Endothelial cell of umbilical vein (primary cell): Measurements from ENCODE around the gene IRF6. TPM values are rescaled to one million over a fixed set of nuclear protein-coding genes. Genes with fewer than 3 reads are reported as not detected.

Experiments
- BruUV-seq: library from RNA; stranded (reverse); fragments of 400-500 nt; replicated peaks from 2 replicates; lab custom pipeline; 2021; lab: Mats Ljungman, UMichigan
- CTCF ChIA-PET: fragments of 300-600, 350-600 bp; sonication (Branson Sonifier 250); formaldehyde crosslinking; loops from one replicate; lab custom pipeline; 2021; ENCODE audit warnings: antibody characterized with exemption, inconsistent platforms; lab: Charles Lee
- POLR2A ChIA-PET: fragments of 300-600, 350-600 bp; sonication (Branson Sonifier 250); formaldehyde crosslinking; loops from one replicate; lab custom pipeline; 2021; ENCODE audit warnings: antibody characterized with exemption, inconsistent platforms; lab: Charles Lee
- DNase-seq: peaks from one replicate; pipeline ENCODE4 v3.0.0-alpha.2; 2011; ENCODE audit warnings: low read depth, low spot score
- FAIRE-seq: peaks from 2 replicates; lab custom pipeline; 2011; peaks lifted over from hg19 to GRCh38; lab: Jason Lieb, UNC
- H2AFZ ChIP-seq: 2 replicates; pipeline ENCODE4 v1.6.0; 2012; ENCODE audit warnings: low read depth, low read length, control low read depth, inconsistent platforms
- H3K27ac ChIP-seq: 2 replicates; pipeline ENCODE4 v1.5.1; 2011; ENCODE audit warnings: low read depth, mild to moderate bottlenecking, control low read depth, low read length, moderate library complexity; ENCODE audit not compliant: insufficient read depth
- H3K27me3 ChIP-seq, 2 experiments: 2 replicates each; pipeline versions ENCODE4 v1.6.0 to v1.6.1; 2011; ENCODE audit warnings: low read length in 2 of 2, mixed read lengths in 1 of 2; ENCODE audit not compliant: control insufficient read depth in 2 of 2, insufficient read depth in 2 of 2
- H3K36me3 ChIP-seq, 2 experiments: 2 replicates in 1 of 2; 3 replicates in 1 of 2; pipeline ENCODE4 v1.5.1; 2011; ENCODE audit warnings: low read length in 2 of 2, mild to moderate bottlenecking in 1 of 2, moderate library complexity in 1 of 2; ENCODE audit not compliant: control insufficient read depth in 2 of 2, insufficient read depth in 2 of 2; ENCODE audit errors: extremely low read depth in 1 of 2
- H3K4me1 ChIP-seq: 3 replicates; pipeline ENCODE4 v1.5.1; 2011; ENCODE audit warnings: mild to moderate bottlenecking, low read length; ENCODE audit not compliant: control insufficient read depth, insufficient read depth; ENCODE audit errors: extremely low read depth
- H3K4me2 ChIP-seq: 2 replicates; pipeline ENCODE4 v1.6.1; 2011; ENCODE audit warnings: low read length, control low read depth, mixed read lengths; ENCODE audit not compliant: insufficient read depth
- H3K4me3 ChIP-seq, 3 experiments: fragments of 200-600 bp in 1 of 3; sonication (generic), shearing (Covaris generic) in 1 of 3; replicated peaks in 1 of 3; 2 replicates each; pipeline ENCODE4 v1.5.1; 2011 to 2016; ENCODE audit warnings: control low read depth in 3 of 3, low read length in 3 of 3, mild to moderate bottlenecking in 2 of 3, inconsistent platforms in 1 of 3, low read depth in 1 of 3, moderate library complexity in 1 of 3; ENCODE audit not compliant: insufficient read depth in 1 of 3
- H3K79me2 ChIP-seq: 2 replicates; pipeline ENCODE4 v1.6.0; 2012; ENCODE audit warnings: low read length, inconsistent platforms; ENCODE audit not compliant: control insufficient read depth, insufficient read depth
- H3K9ac ChIP-seq: replicated peaks from 2 replicates; pipeline ENCODE3; 2011; ENCODE audit warnings: low read length, control low read depth; ENCODE audit not compliant: insufficient read depth; ENCODE audit errors: extremely low read depth
- H3K9me1 ChIP-seq: replicated peaks from 3 replicates; pipeline ENCODE4 v1.6.0; 2011; ENCODE audit warnings: mild to moderate bottlenecking, low read length; ENCODE audit not compliant: control insufficient read depth, insufficient read depth; ENCODE audit errors: extremely low read depth
- H3K9me3 ChIP-seq: replicated peaks from 2 replicates; pipeline ENCODE4 v1.5.1; 2012; ENCODE audit warnings: low read length, inconsistent platforms; ENCODE audit not compliant: control insufficient read depth, insufficient read depth
- H4K20me1 ChIP-seq: replicated peaks from 2 replicates; pipeline ENCODE3; 2011; ENCODE audit warnings: mild to moderate bottlenecking, low read length; ENCODE audit not compliant: control insufficient read depth, insufficient read depth; ENCODE audit errors: extremely low read depth
- CTCF ChIP-seq, 2 donors: IDR thresholded peaks; 1 replicate in 1 of 2; 2 replicates in 1 of 2; pipeline ENCODE4 v1.5.1; 2011; ENCODE audit warnings: low read length in 2 of 2, mild to moderate bottlenecking in 2 of 2, moderate library complexity in 2 of 2, control low read depth in 1 of 2, inconsistent platforms in 1 of 2, low read depth in 1 of 2; ENCODE audit not compliant: insufficient read depth in 1 of 2; ENCODE audit errors: extremely low read depth in 1 of 2
- EZH2 ChIP-seq: IDR thresholded peaks from 2 replicates; pipeline ENCODE4 v1.6.1; 2012; ENCODE audit warnings: borderline replicate concordance, low read depth, mild to moderate bottlenecking, moderate library complexity, low read length, inconsistent platforms; ENCODE audit not compliant: severe bottlenecking
- FOS ChIP-seq: IDR thresholded peaks from 2 replicates; pipeline ENCODE4 v1.6.1; 2011; ENCODE audit warnings: mild to moderate bottlenecking, low read length, moderate library complexity, borderline replicate concordance; ENCODE audit not compliant: insufficient read depth
- GATA2 ChIP-seq: IDR thresholded peaks from 2 replicates; pipeline ENCODE4 v1.7.0; 2011; ENCODE audit warnings: low read depth, mild to moderate bottlenecking, moderate library complexity, mixed read lengths, low read length; ENCODE audit not compliant: insufficient read length, insufficient read depth
- JUN ChIP-seq: IDR thresholded peaks from 2 replicates; pipeline ENCODE4 v1.6.1; 2011; ENCODE audit warnings: borderline replicate concordance, low read depth; ENCODE audit not compliant: insufficient read length, insufficient read depth
- MAX ChIP-seq: IDR thresholded peaks from 2 replicates; pipeline ENCODE4 v1.6.1; 2011; ENCODE audit not compliant: insufficient read depth, insufficient read length
- MYC ChIP-seq: IDR thresholded peaks from one replicate; pipeline ENCODE4 v1.6.1; 2011; ENCODE audit warnings: mild to moderate bottlenecking, low read depth, low read length
- POLR2A ChIP-seq: IDR thresholded peaks from 2 replicates; pipeline ENCODE4 v1.6.1; 2012; ENCODE audit warnings: low read depth, mild to moderate bottlenecking, control low read depth, low read length
- POLR2AphosphoS5 ChIP-seq: IDR thresholded peaks from 2 replicates; pipeline ENCODE4 v1.6.1; 2012; ENCODE audit warnings: low read depth, mild to moderate bottlenecking, control low read depth, low read length, moderate library complexity; ENCODE audit not compliant: insufficient read depth
- dilution Hi-C: fragments of 300-500 bp; cut with MboI; formaldehyde crosslinking; loops from one replicate; pipeline ENCODE4 v1.15.0; 2019; ENCODE audit warnings: low sequenced_read_pairs; ENCODE audit not compliant: extremely low pct_ligation_motif_present
- intact Hi-C: fragments of 100-400 bp; cut with micrococcal nuclease; formaldehyde crosslinking; loops from one replicate; pipeline ENCODE4 v1.10.0; 2022
- polyA plus RNA-seq, 4 experiments: library from polyadenylated mRNA; depleted of rRNA in 3 of 4; stranded (reverse) in 3 of 4; unstranded in 1 of 4; fragments of >200 nt; gene quantifications; 2 replicates each; pipeline versions ENCODE4 v1.2.1 to v1.2.3, GENCODE V29; 2011 to 2012; ENCODE audit warnings: missing spikeins in 1 of 4
- total RNA-seq: library from RNA; stranded (reverse); gene quantifications from 2 replicates; pipeline ENCODE4 v1.2.3, GENCODE V29; 2021

IRF6 gene
- total and polyA plus RNA-seq, 2 donors (not counting 3 experiments of a cell fraction or from before 2014, with no cell fraction given): 42.0 to 55.8 TPM

GRCh38 chr1:209743145-209743482 lies 62.8 kb downstream of the IRF6 start:
- dilution Hi-C loops: no loop called here
- no peak overlapping the region for H2AFZ ChIP-seq
- CTCF ChIA-PET: interaction anchor here (1.2 to 2.8 kb wide), 2 partner anchors 29 to 173 kb away, joined by 3 to 12 read pairs; no protein-coding TSS in a partner anchor
- no peak overlapping the region for H3K27ac ChIP-seq
- H3K27me3 ChIP-seq: peaks cover 0 to 10% of the 10 kb centered on the region in 2 experiments
- POLR2A ChIA-PET: no interaction called here
- DNase-seq: no peak
- intact Hi-C loops: no loop called here
- H4K20me1 ChIP-seq: no peaks in the 10 kb centered on the region
- no peak for FAIRE-seq
- H3K9me1 ChIP-seq: no peaks in the 10 kb centered on the region
- no TSS peak for BruUV-seq
- H3K4me3 ChIP-seq: no peak overlapping the region
- H3K9ac ChIP-seq: no peak overlapping the region
- no peaks in the 10 kb centered on the region for H3K4me1 ChIP-seq
- TF ChIP-seq JUN: no peak
- H3K9me3 ChIP-seq: no peaks in the 10 kb centered on the region
- H3K4me2 ChIP-seq: no peak overlapping the region
- H3K36me3 ChIP-seq: no peaks in the 10 kb centered on the region
- H3K79me2 ChIP-seq: no peaks in the 10 kb centered on the region

GRCh38 chr1:209742409-209743144 lies 63.4 kb downstream of the IRF6 start:
- DNase-seq (no peak), FAIRE-seq (no peak)
- POLR2A ChIA-PET: no interaction called here
- intact Hi-C loops: no loop called here
- Histone ChIP-seq H3K27me3 (peaks cover 0 to 10% of the 10 kb centered on the region in 2 experiments), H3K4me2 (no peak overlapping the region), H3K9ac (no peak overlapping the region), H3K4me1 (no peaks in the 10 kb centered on the region), H3K9me1 (no peaks in the 10 kb centered on the region), H3K27ac (no peak overlapping the region), H3K4me3 (no peak overlapping the region), H3K9me3 (no peaks in the 10 kb centered on the region), H4K20me1 (no peaks in the 10 kb centered on the region), H3K79me2 (no peaks in the 10 kb centered on the region), H2AFZ (no peak overlapping the region), H3K36me3 (no peaks in the 10 kb centered on the region)
- no TSS peak for BruUV-seq
- dilution Hi-C loops: no loop called here
- CTCF ChIA-PET: no interaction called here
- TF ChIP-seq CTCF (IDR thresholded peaks at IDR 0.05; ENCODE audit: extremely low read depth in 1 of 2, insufficient read depth in 1 of 2, low read depth in 1 of 2, low read length in 2 of 2) (no peak), POLR2A (no peak), MAX (no peak), EZH2 (no peak), MYC (no peak), JUN (no peak), FOS (no peak), GATA2 (no peak), POLR2AphosphoS5 (no peak)
